T-helper 22 cell (primary cell): ENCODE results near the gene AATK.

Source experiments
- DNase-seq: peaks from one replicate; pipeline ENCODE4 v3.0.0-alpha.2; 2020; ENCODE audit warnings: low read depth

AATK gene

DNA sequence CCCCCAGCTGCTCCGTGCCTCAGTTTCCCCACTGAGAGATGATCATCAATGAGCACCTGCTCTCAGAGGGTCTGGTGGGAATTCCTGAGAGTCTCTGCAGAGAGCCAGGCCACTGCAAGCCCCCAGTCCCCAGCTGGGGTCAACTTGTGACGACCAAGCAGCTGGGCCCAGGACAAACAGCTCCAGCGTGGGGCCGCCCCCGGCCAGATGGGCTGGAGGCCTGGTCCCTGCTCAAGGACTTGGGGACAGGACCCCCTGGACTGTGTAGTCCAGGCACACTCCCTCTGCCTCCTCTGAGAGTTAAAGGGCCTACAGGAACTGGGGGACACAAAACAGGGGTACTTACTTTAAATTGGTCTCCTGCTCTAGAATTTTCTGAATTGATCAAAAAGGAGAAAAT, 16.6 kb upstream of the AATK start:
- no peak for DNase-seq

- DNase-seq, result no peak
Measured at GRCh38 chr17:81181811-81182185, 15.8 kb upstream of the AATK start.

DNA sequence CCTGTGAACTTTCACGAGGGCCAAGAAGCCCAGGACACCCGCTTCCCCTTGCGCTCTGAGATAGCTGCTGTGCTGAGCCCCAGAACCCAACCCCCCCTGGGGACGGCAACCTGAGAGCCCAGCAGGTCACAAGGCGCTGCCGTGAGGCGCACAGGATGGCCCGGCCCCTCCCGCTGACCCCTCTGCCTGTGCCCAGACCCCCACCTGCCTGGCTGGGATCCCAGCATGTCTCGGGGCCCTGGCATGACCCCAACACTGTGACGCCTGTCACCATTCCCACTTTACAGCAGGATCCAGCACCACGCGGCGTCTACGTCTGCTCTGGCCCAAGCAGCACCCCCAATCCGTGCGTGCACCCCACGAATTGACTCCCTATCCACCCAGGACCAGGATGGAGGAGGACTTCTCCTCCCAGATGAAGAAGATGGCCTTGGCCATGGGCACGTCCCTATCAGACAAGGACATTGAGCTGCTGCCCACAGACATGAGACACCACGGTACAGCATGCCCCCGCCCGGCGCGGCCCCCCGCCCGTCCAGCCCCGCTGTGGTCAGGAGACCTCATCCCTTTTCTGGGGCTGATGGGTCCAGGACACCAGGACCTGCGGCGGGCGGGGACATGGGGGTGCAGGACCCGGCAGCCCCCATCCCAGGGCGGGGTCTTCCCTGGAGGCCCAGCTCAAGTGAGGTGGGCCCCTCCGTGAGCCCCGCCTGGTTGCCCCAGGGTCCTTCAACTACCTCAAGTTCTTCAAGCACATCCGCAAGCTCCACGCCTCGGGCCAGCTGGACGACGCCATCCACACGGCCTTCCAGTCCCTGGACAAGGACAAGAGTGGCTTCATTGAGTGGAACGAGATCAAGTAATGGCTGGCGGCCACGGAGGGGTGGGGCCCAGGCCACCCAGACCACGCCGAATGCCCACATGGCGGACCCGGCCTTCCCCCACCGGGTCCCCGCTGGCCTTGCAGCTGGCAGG, 15.1 kb upstream of the AATK start:
- no peak for DNase-seq

DNA sequence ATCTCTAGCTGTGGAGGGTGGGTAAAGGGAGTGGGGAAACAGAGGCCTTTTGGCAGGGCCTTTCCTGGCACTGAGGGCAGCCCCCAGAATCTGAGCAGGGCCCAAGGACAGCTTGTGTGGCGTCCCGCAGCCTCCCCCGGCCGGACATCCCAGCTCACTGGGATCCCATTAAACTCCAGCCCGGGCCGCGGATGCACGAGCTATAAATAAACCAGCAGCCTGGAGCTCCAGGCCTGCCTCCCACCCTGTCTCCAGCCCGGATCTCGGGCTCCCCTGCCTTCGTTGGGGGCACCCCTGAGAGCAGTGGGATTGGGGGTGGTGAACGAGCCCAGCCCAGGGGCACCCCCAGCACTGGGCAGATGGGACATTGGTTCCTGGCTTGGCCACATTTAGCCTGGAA, 13.8 kb upstream of the AATK start:
- DNase-seq, result no peak

- DNase-seq, result no peak
Measured at GRCh38 chr17:81179220-81179619, 13.2 kb upstream of the AATK start.

- DNase-seq, result no peak
Measured at GRCh38 chr17:81178136-81179091, 12.4 kb upstream of the AATK start.

DNA sequence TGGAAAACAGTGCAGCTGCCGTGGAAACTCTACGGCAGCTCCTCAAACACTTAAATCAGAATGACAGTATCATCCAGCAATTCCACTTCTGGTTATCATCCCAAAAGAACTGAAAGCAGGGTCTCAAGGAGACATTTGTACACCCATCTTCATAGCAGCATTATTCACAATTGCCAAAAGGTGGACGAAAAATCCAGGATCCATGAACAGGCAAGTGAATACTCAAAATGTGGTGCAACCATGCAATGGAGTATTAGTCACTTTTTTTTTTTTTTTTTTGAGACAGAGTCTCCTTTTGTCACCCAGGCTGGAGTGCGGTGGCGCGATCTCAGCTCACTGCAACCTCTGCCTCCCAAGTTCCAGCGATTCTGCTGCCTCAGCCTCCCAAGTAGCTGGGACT, 10.6 kb upstream of the AATK start:
- DNase-seq, result no peak

- DNase-seq, result no peak
Measured at GRCh38 chr17:81173762-81174155, 7.7 kb upstream of the AATK start.

GRCh38 chr17:81173052-81173761, 7.2 kb upstream of the AATK start:
- no peak for DNase-seq

GRCh38 chr17:81171941-81172340, 5.9 kb upstream of the AATK start:
- DNase-seq, result no peak

- DNase-seq, result no peak
Measured at GRCh38 chr17:81170727-81171494, 4.9 kb upstream of the AATK start.

GRCh38 chr17:81169870-81170309, 3.9 kb upstream of the AATK start:
- no peak for DNase-seq

GRCh38 chr17:81167638-81168037, 1.6 kb upstream of the AATK start:
- DNase-seq, result no peak

DNA sequence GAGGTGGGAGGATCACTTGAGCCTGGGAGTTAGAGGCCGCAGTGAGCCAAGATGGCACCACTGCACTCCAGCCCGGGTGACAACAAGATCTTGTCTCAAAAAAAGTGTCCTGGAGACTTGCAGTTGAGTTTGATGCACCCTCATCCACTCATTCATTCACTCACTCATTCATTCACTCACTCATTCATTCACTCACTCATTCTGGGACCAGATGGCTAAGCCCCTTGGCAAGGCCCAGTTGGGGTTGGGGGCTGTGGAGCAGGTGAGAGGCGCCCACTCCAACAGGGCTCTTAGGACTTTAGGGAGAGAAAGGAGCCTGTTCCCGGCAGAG, 1.1 kb upstream of the AATK start:
- no peak for DNase-seq

GRCh38 chr17:81165246-81166032, 582 bp downstream of the AATK start, which contains the start of gene PVALEF:
TSS of gene PVALEF (plus strand) at chr17:81165507. CDS start at chr17:81181227, 15,720 bp downstream.
- no peak for DNase-seq

DNA sequence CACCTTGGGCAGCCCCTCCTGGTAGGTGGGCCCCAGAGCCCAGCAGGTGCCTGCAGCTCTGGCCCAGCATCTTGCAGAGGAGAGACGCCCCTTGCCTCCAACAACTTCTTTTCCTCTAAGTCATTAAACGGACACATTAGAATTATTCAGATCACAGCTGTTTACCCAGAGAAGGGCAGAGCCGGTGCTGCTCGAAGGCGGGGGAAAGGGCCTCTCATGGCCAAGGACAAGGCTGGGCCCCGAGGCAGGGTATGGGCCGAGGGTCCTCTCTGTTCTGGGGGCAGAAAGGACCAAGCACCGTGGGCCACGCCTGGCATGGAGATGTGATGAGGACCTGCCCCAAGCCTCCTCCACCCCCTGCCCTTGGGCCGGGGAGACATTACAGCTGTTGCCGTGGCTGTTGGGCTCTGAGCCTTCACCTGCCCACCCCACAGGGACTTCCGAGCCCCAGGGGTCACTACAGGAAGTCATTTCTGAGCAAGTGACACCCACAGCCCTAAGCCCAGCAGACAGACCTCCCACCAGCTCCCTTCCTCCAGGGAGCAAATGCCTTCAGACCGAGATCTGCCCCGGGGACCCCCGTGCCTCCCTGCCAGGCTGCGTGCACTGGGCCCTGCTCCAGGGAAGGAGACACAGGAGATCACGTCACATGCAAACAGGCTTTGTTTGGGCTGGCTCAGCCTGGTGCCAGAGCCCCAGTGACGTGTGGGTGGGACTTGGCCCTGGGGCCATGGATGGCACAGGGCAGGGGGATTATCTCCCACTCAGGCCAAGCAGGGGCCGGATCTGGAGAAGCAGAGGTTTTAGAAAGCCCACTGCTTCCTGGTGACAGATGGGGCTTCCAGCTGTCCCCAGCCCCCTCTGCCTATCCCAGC, 1.4 kb downstream of the AATK start:
- DNase-seq, result no peak

- DNase-seq, result no peak
Measured at GRCh38 chr17:81163703-81164370, 2.2 kb downstream of the AATK start.

DNA sequence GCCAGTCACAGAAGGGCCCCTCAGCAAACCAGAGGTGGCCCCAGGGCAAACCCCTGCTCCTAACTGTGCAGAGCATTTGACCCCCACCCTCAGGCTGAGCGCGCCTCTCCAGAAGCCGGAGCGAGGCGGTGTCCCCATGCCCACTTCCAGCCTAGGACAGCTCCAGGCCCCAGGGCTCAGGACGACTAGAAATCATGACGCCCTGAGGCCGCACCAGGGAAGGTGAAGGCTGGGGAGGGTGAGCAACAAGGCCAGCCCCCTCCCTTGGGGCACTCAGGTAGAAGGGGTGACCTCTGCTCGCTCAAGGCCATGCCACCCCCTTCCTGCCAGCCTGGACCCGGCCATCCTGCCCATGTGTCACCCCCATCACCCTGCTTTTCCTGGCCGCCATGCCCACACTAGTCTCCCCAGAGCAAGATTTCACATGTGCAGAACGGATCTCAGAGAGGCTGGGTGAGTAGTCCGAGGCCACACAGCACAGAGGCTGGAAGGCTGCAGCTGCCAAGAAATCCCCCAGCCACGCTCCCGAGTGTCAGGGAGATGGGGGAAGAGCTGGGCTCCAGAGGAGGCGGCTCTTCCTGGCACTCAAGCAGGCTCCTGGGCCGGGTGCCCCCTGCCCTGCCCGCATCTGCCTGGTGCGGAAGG, 2.8 kb downstream of the AATK start:
- DNase-seq, result no peak
